Gastroesophageal sphincter (tissue), 3 donors: ENCODE data around the gene TMTC1.

Source experiments
- CTCF ChIP-seq, 4 experiments: fragments of 200-600 bp in 2 of 4; fragments of 450-650 bp in 2 of 4; sonication (generic) in 1 of 4; IDR thresholded peaks; one replicate each; pipeline ENCODE4 v1.5.1; 2017 to 2019; ENCODE audit warnings: antibody characterized with exemption in 4 of 4, mild to moderate bottlenecking in 2 of 4, moderate library complexity in 2 of 4
- POLR2A ChIP-seq, 2 donors: fragments of 450-650 bp; IDR thresholded peaks; one replicate each; pipeline ENCODE4 v1.6.1; 2017; ENCODE audit warnings: antibody characterized with exemption in 2 of 2, mild to moderate bottlenecking in 2 of 2, moderate library complexity in 1 of 2
- POLR2AphosphoS5 ChIP-seq: sonication (generic); formaldehyde crosslinking; IDR thresholded peaks from one replicate; pipeline ENCODE4 v1.6.1; 2017; ENCODE audit warnings: antibody characterized with exemption

GRCh38 chr12:29460082-29460481, 323.7 kb downstream of the TMTC1 start:
- TF ChIP-seq POLR2A (IDR thresholded peaks at IDR 0.05) (no peak), CTCF (IDR thresholded peaks at IDR 0.05) (no peak), POLR2AphosphoS5 (no peak)
